CD4-positive, alpha-beta T cell (primary cell): ENCODE results near the gene PANK1. TPM values are rescaled to one million over a fixed set of nuclear protein-coding genes. Genes with fewer than 3 reads are reported as not detected.

Source experiments
- ATAC-seq: fragments of 200-7000 bp; cut with Tn5 transposase; one replicate; pipeline ENCODE4 v1.10.0; 2022; ENCODE audit warnings: mild to moderate bottlenecking; ENCODE audit not compliant: poor library complexity
- CTCF ChIA-PET: fragments of 350-600 bp; sonication (Branson Sonifier 250); formaldehyde crosslinking; loops from one replicate; lab custom pipeline; 2021; ENCODE audit warnings: antibody characterized with exemption, inconsistent platforms; lab: Charles Lee
- POLR2A ChIA-PET: fragments of 350-600 bp; sonication (Branson Sonifier 250); formaldehyde crosslinking; loops from one replicate; lab custom pipeline; 2021; ENCODE audit warnings: antibody characterized with exemption, inconsistent platforms; lab: Charles Lee
- DNase-seq, 14 experiments: peaks; one replicate each; pipeline ENCODE4 v3.0.0-alpha.2; 2013 to 2020; ENCODE audit warnings: mixed read lengths in 2 of 14
- H3K27ac ChIP-seq, 2 donors: one replicate each; pipeline versions ENCODE4 v1.5.1 to v1.7.0; 2013; ENCODE audit warnings: low read length in 2 of 2, low read depth in 1 of 2, mild to moderate bottlenecking in 1 of 2
- H3K27me3 ChIP-seq, 2 experiments: 1 replicate in 1 of 2; 2 replicates in 1 of 2; pipeline versions ENCODE4 v1.6.1 to v1.7.0; 2013; ENCODE audit warnings: low read length in 2 of 2, control low read depth in 1 of 2, mild to moderate bottlenecking in 1 of 2, moderate library complexity in 1 of 2; ENCODE audit not compliant: insufficient read depth in 2 of 2, control insufficient read depth in 1 of 2
- H3K36me3 ChIP-seq: one replicate; pipeline ENCODE4 v1.6.1; 2013; ENCODE audit warnings: low read length, control low read depth; ENCODE audit not compliant: insufficient read depth
- H3K4me1 ChIP-seq: one replicate; pipeline ENCODE4 v1.6.1; 2013; ENCODE audit warnings: low read length, control low read depth; ENCODE audit not compliant: insufficient read depth
- H3K4me3 ChIP-seq: one replicate; pipeline ENCODE4 v1.5.1; 2013; ENCODE audit warnings: mild to moderate bottlenecking, low read length, moderate library complexity
- H3K9me3 ChIP-seq, 2 experiments: 1 replicate in 1 of 2; 2 replicates in 1 of 2; pipeline versions ENCODE4 v1.6.1 to v1.7.0; 2013; ENCODE audit warnings: low read length in 2 of 2, mild to moderate bottlenecking in 2 of 2, control low read depth in 1 of 2, moderate library complexity in 1 of 2; ENCODE audit not compliant: control insufficient read depth in 1 of 2, insufficient read depth in 1 of 2
- H3K27ac Mint-ChIP-seq: one replicate; pipeline ENCODE4 v1.8.0; 2020; ENCODE audit warnings: mixed read lengths
- H3K27me3 Mint-ChIP-seq: one replicate; pipeline ENCODE4 v1.8.0; 2021; ENCODE audit warnings: mixed read lengths
- H3K36me3 Mint-ChIP-seq: one replicate; pipeline ENCODE4 v1.8.0; 2021; ENCODE audit warnings: low read depth, mixed read lengths
- H3K4me1 Mint-ChIP-seq: one replicate; pipeline ENCODE4 v1.8.0; 2021; ENCODE audit warnings: low read depth, mixed read lengths
- H3K4me3 Mint-ChIP-seq: one replicate; pipeline ENCODE4 v1.8.0; 2020; ENCODE audit warnings: mild to moderate bottlenecking, mixed read lengths
- H3K9me3 Mint-ChIP-seq: one replicate; pipeline ENCODE4 v1.8.0; 2020; ENCODE audit warnings: mixed read lengths
- CTCF ChIP-seq: fragments of 200-600 bp; IDR thresholded peaks from one replicate; pipeline ENCODE4 v1.8.0; 2022; ENCODE audit warnings: antibody characterized with exemption, mild to moderate bottlenecking
- intact Hi-C, 2 experiments: fragments of 100-400 bp; cut with DNase I in 1 of 2; cut with micrococcal nuclease in 1 of 2; formaldehyde crosslinking; loops; one replicate each; pipeline versions ENCODE4 v1.15.1 to v1.9.0; 2023 to 2025; cut with DNase I, micrococcal nuclease
- total RNA-seq, 174 experiments: library from RNA in 2 of 174; stranded (reverse) in 2 of 174; gene quantifications; one replicate each; pipeline ENCODE4 v1.2.3 and lab custom pipeline; 2021 to 2026

The PANK1 gene
- total RNA-seq, 2 experiments from 2014 or later, result 0.55 to 0.61 TPM

GRCh38 chr10:89604200-89604599 is 40.8 kb downstream of the PANK1 start:
- no peaks in the 10 kb centered on the region for H3K27me3 Mint-ChIP-seq
- DNase-seq (no peak), ATAC-seq (no peak)
- no peak overlapping the region for H3K27ac Mint-ChIP-seq
- POLR2A ChIA-PET, result no interaction called here
- Histone ChIP-seq H3K4me1 (no peaks in the 10 kb centered on the region), H3K4me3 (no peak overlapping the region), H3K9me3 (no peaks in the 10 kb centered on the region), H3K27ac (no peak overlapping the region), H3K27me3 (no peaks in the 10 kb centered on the region), H3K36me3 (no peaks in the 10 kb centered on the region)
- no peaks in the 10 kb centered on the region for H3K4me1 Mint-ChIP-seq
- CTCF ChIA-PET, result no interaction called here
- intact Hi-C loops, result no loop called here
- H3K9me3 Mint-ChIP-seq, result no peaks in the 10 kb centered on the region
- no peak overlapping the region for H3K4me3 Mint-ChIP-seq
- H3K36me3 Mint-ChIP-seq, result peaks cover 4% of the 10 kb centered on the region
- no peak for TF ChIP-seq CTCF

GRCh38 chr10:89602919-89603318 is 42.1 kb downstream of the PANK1 start:
- POLR2A ChIA-PET, result no interaction called here
- no peaks in the 10 kb centered on the region for H3K4me1 Mint-ChIP-seq
- H3K4me3 ChIP-seq, result no peak overlapping the region
- ATAC-seq, result no peak
- no peaks in the 10 kb centered on the region for H3K36me3 ChIP-seq
- H3K9me3 Mint-ChIP-seq, result no peaks in the 10 kb centered on the region
- no peak overlapping the region for H3K4me3 Mint-ChIP-seq
- H3K36me3 Mint-ChIP-seq, result peaks cover 4% of the 10 kb centered on the region
- no peak overlapping the region for H3K27ac ChIP-seq
- no peaks in the 10 kb centered on the region for H3K9me3 ChIP-seq
- no peak for DNase-seq
- no peak overlapping the region for H3K27ac Mint-ChIP-seq
- TF ChIP-seq CTCF, result no peak
- no peaks in the 10 kb centered on the region for H3K27me3 ChIP-seq
- intact Hi-C loops, result no loop called here
- H3K4me1 ChIP-seq, result no peaks in the 10 kb centered on the region
- H3K27me3 Mint-ChIP-seq, result no peaks in the 10 kb centered on the region
- CTCF ChIA-PET, result no interaction called here

GRCh38 chr10:89601728-89602361 is 43.2 kb downstream of the PANK1 start:
- Histone ChIP-seq H3K9me3 (no peaks in the 10 kb centered on the region), H3K27ac (no peak overlapping the region), H3K4me3 (no peak overlapping the region), H3K36me3 (no peaks in the 10 kb centered on the region), H3K4me1 (no peaks in the 10 kb centered on the region), H3K27me3 (no peaks in the 10 kb centered on the region)
- no peak for DNase-seq
- ChIA-PET POLR2A (no interaction called here), CTCF (interaction anchor here (0.6 kb wide), 1 partner anchor 25 kb away, joined by 3 read pairs; no protein-coding TSS in a partner anchor)
- no peak overlapping the region for H3K4me3 Mint-ChIP-seq
- intact Hi-C loops, result no loop called here
- H3K9me3 Mint-ChIP-seq, result no peaks in the 10 kb centered on the region
- H3K27me3 Mint-ChIP-seq, result no peaks in the 10 kb centered on the region
- ATAC-seq, result no peak
- TF ChIP-seq CTCF, result no peak
- no peak overlapping the region for H3K27ac Mint-ChIP-seq
- peaks cover 4% of the 10 kb centered on the region for H3K36me3 Mint-ChIP-seq
- no peaks in the 10 kb centered on the region for H3K4me1 Mint-ChIP-seq
